WERI-Rb-1 (cell line): ENCODE data around the gene MACROD2.

Source experiments
- DNase-seq: peaks from one replicate; pipeline ENCODE4 v3.0.0-alpha.2; 2020
- H3K27ac ChIP-seq: fragments of 250-450 bp; sonication (Bioruptor Pico); 2 replicates; pipeline ENCODE4 v1.5.1; 2020; ENCODE audit warnings: mild to moderate bottlenecking, moderate library complexity
- H3K27me3 ChIP-seq: fragments of 250-450 bp; sonication (Bioruptor Pico); 2 replicates; pipeline ENCODE4 v1.5.1; 2021; ENCODE audit warnings: mild to moderate bottlenecking, low read depth, moderate library complexity; ENCODE audit not compliant: insufficient read depth, severe bottlenecking
- H3K36me3 ChIP-seq: fragments of 250-450 bp; sonication (Bioruptor Pico); 2 replicates; pipeline ENCODE4 v1.5.1; 2020; ENCODE audit warnings: mild to moderate bottlenecking, moderate library complexity
- H3K4me3 ChIP-seq: 2 replicates; pipeline ENCODE4 v1.5.1; 2011; ENCODE audit warnings: low read depth, mild to moderate bottlenecking, control low read depth, low read length
- H3K9me3 ChIP-seq: fragments of 250-450 bp; sonication (Bioruptor Pico); 2 replicates; pipeline ENCODE4 v1.5.1; 2021; ENCODE audit warnings: mild to moderate bottlenecking, moderate library complexity; ENCODE audit not compliant: severe bottlenecking
- TF ChIP-seq, protein P1 (sequence below): IDR thresholded peaks from 2 replicates; pipeline ENCODE4 v1.5.1; 2011; ENCODE audit warnings: low read depth, mild to moderate bottlenecking, control low read depth, inconsistent platforms, low read length

Gene MACROD2

GRCh38 chr20:15547119-15547518 is 1551.8 kb downstream of the MACROD2 start:
- Histone ChIP-seq H3K4me3 (no peak overlapping the region), H3K27me3 (no peaks in the 10 kb centered on the region), H3K36me3 (no peaks in the 10 kb centered on the region), H3K9me3 (peaks cover 12% of the 10 kb centered on the region), H3K27ac (no peak overlapping the region)
- no peak for DNase-seq
- TF ChIP-seq, protein P1, sequence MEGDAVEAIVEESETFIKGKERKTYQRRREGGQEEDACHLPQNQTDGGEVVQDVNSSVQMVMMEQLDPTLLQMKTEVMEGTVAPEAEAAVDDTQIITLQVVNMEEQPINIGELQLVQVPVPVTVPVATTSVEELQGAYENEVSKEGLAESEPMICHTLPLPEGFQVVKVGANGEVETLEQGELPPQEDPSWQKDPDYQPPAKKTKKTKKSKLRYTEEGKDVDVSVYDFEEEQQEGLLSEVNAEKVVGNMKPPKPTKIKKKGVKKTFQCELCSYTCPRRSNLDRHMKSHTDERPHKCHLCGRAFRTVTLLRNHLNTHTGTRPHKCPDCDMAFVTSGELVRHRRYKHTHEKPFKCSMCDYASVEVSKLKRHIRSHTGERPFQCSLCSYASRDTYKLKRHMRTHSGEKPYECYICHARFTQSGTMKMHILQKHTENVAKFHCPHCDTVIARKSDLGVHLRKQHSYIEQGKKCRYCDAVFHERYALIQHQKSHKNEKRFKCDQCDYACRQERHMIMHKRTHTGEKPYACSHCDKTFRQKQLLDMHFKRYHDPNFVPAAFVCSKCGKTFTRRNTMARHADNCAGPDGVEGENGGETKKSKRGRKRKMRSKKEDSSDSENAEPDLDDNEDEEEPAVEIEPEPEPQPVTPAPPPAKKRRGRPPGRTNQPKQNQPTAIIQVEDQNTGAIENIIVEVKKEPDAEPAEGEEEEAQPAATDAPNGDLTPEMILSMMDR = no peak

DNA sequence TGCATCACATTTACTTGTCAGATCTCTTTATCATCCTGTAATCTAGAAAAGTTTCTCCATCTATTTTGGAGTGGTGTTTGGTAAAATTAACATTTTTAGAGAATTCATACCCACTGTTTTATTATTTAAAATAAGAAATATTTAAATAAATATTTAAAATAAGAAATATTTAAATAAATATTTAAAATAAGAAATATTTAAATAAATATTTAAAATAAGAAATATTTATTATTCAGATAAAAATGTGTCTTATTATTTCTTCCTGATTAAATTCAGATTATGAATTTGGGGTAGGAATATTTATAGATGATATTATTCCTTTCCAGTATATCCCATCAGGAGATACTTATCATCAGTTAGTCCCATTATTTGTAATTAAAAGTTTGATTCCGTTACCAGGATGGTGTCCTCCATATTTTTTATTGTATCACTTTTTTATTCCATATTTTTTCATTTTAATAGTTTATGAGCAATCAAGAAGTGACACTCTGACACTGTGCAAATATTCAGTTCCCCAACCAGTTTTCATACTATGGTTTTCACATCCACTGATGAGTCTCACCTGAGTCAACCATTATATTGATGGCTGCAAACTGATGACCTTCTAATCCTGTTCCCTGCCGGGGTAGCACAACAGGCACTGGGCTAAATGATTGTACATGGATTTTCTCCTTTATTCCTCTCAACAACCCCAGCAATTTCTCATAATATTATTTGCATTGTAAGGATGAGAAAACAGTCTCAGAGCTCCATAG is 1555.0 kb downstream of the MACROD2 start:
- TF ChIP-seq, protein P1 = no peak
- Histone ChIP-seq H3K27ac (no peak overlapping the region), H3K9me3 (peaks cover 27% of the 10 kb centered on the region), H3K36me3 (no peaks in the 10 kb centered on the region), H3K27me3 (no peaks in the 10 kb centered on the region), H3K4me3 (no peak overlapping the region)
- no peak for DNase-seq

DNA sequence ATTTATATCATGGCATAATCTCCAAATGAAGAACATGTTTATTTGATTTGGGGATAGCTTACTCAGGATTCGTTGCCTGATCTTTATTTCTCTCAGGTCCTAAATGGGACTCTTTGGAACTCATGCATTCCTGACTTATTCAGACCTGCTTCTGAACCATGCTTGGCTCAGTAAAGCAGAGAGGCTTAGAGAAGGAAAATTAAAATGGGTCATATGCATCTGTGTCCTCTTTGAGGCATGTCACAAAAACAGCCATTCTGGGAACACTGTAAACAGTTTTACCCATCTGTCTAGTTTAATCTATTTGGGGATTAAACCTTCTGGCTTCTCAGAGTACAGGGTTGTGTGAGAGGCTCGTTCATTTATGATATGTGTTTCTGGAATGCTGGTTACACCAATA is 1560.6 kb downstream of the MACROD2 start:
- TF ChIP-seq, protein P1 = no peak
- H3K4me3 ChIP-seq = no peak overlapping the region
- peak; percentile 8 for DNase-seq
- no peaks in the 10 kb centered on the region for H3K36me3 ChIP-seq
- peak overlapping the region; percentile 68 for H3K27ac ChIP-seq
- H3K27me3 ChIP-seq = no peaks in the 10 kb centered on the region
- peaks cover 20% of the 10 kb centered on the region for H3K9me3 ChIP-seq

DNA sequence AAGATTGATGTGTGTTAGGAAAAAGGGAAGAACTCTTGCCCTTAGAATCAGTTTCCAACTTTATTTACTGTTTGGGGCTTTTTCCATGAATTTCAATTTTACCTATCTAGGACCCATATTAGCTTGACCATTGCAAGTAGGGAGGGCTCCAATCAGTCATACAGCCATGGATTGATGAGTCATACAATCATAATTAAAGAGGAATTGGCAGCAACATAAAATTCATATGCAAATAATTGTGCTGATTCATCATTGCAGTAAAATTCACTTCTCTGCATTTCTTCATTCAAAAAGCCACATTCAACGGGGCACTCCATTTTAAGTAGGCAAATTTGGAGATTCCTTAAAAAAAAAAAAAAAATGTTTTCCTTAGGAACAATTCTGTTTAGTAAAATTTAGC is 1561.6 kb downstream of the MACROD2 start:
- Histone ChIP-seq H3K27ac (peak overlapping the region; percentile 68), H3K9me3 (peaks cover 19% of the 10 kb centered on the region), H3K4me3 (no peak overlapping the region), H3K27me3 (no peaks in the 10 kb centered on the region), H3K36me3 (no peaks in the 10 kb centered on the region)
- no peak for DNase-seq
- TF ChIP-seq, protein P1 = no peak

DNA sequence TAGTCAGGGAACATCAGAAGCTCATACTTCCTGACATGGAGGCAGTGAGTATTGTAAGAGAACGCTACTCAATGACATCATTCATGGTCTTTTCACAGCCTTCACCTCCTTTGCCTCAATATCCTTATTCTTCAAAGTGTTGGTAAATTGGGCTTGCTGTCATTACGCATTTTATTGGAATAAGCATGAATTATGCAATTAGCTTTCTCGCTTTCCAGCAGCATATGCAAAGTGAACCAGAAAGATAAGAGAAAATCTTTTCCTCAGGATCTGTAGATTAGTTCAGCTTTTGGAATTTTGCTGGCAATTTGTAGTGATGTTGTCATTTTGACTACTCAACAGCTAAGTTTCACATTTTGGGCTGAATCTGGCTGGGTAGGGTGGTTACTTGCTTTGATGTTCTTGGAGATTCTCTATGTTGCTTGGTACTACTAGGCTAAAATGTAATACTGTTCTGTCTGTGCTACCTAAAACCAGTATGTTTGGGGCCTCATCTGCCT is 1565.8 kb downstream of the MACROD2 start:
- no peak for DNase-seq

More for the DNA sequence above, 1565.8 kb downstream of the MACROD2 start:
- H3K36me3 ChIP-seq = no peaks in the 10 kb centered on the region
- no peak overlapping the region for H3K27ac ChIP-seq
- H3K9me3 ChIP-seq = no peaks in the 10 kb centered on the region
- TF ChIP-seq, protein P1 = no peak
- H3K27me3 ChIP-seq = no peaks in the 10 kb centered on the region
- H3K4me3 ChIP-seq = no peak overlapping the region
